Lung (tissue), 12 donors: ENCODE measurements around the gene CEACAM1. TPM values are rescaled to one million over a fixed set of nuclear protein-coding genes. Genes with fewer than 3 reads are reported as not detected.

Source experiments
- ATAC-seq: fragments of 200-7000 bp; cut with Tn5 transposase; one replicate; pipeline ENCODE4 v1.9.1; 2020; ENCODE audit warnings: moderate number of reproducible peaks; ENCODE audit not compliant: insufficient read depth, low FRiP score
- DNase-seq, 3 donors: peaks; one replicate each; pipeline ENCODE4 v3.0.0-alpha.2; 2013 to 2017
- H3K27ac ChIP-seq, 2 donors: one replicate each; pipeline ENCODE4 v1.5.1; 2013; ENCODE audit warnings: mild to moderate bottlenecking in 2 of 2, moderate library complexity in 2 of 2, control low read depth in 1 of 2, inconsistent platforms in 1 of 2, low read depth in 1 of 2, low read length in 1 of 2
- H3K27me3 ChIP-seq, 3 donors: one replicate each; pipeline ENCODE4 v1.5.1; 2013; ENCODE audit warnings: low read length in 2 of 3; ENCODE audit not compliant: control insufficient read depth in 3 of 3, insufficient read depth in 3 of 3
- H3K36me3 ChIP-seq, 4 donors: one replicate each; pipeline ENCODE4 v1.5.1; 2013; ENCODE audit warnings: low read length in 4 of 4, mild to moderate bottlenecking in 1 of 4, moderate library complexity in 1 of 4; ENCODE audit not compliant: control insufficient read depth in 4 of 4, insufficient read depth in 4 of 4
- H3K4me1 ChIP-seq, 5 donors: one replicate each; pipeline ENCODE4 v1.5.1; 2013; ENCODE audit warnings: low read length in 5 of 5, mild to moderate bottlenecking in 2 of 5, moderate library complexity in 1 of 5; ENCODE audit not compliant: control insufficient read depth in 5 of 5, insufficient read depth in 5 of 5
- H3K4me3 ChIP-seq: one replicate; pipeline ENCODE4 v1.5.1; 2013; ENCODE audit warnings: mild to moderate bottlenecking, control low read depth, moderate library complexity
- H3K9ac ChIP-seq, 2 donors: one replicate each; pipeline ENCODE4 v1.5.1; 2013; ENCODE audit warnings: low read length in 2 of 2, control low read depth in 1 of 2; ENCODE audit not compliant: insufficient read depth in 1 of 2
- H3K9me3 ChIP-seq, 4 donors: one replicate each; pipeline ENCODE4 v1.5.1; 2013; ENCODE audit warnings: low read length in 3 of 4, mild to moderate bottlenecking in 1 of 4, moderate library complexity in 1 of 4; ENCODE audit not compliant: control insufficient read depth in 4 of 4, insufficient read depth in 3 of 4
- WGBS, 2 donors: extraction: QIAGEN DNeasy Blood & Tissue Kit; methylation state at CpG; one replicate each; pipeline ENCODE4 v1.1.7; 2013; 5-methylcytosine and 5-hydroxymethylcytosine counted together
- polyA plus RNA-seq, 2 donors: library from polyadenylated mRNA; stranded (reverse); fragments of 200-250 nt; gene quantifications; one replicate each; pipeline ENCODE4 v1.2.1, GENCODE V29; 2013
- total RNA-seq, 2 donors: library from RNA; depleted of rRNA in 1 of 2; stranded (reverse); fragments of >200 nt in 1 of 2; gene quantifications; one replicate each; pipeline ENCODE4 v1.2.1, GENCODE V29; 2014 to 2021
- TF ChIP-seq, protein P1 (sequence below): IDR thresholded peaks from 2 replicates; pipeline ENCODE4 v1.5.1; 2012; ENCODE audit warnings: mild to moderate bottlenecking; ENCODE audit errors: control extremely low read depth, extremely low read depth
- donor health status: control.
- donor health status: control.
- donor health status: Bipolar disorder and iron deficiency.
- donor health status: healthy.
- donor health status: DM: yes; HTN: yes; CAD: no.

Gene CEACAM1
- total and polyA plus RNA-seq, 4 donors, result 3.6 to 26.8 (median 10.3) TPM

GRCh38 chr19:42498169-42498757 is 30.0 kb downstream of the CEACAM1 start:
- no peak for DNase-seq
- H3K36me3 ChIP-seq, result no peaks in the 10 kb centered on the region
- TF ChIP-seq, protein P1, sequence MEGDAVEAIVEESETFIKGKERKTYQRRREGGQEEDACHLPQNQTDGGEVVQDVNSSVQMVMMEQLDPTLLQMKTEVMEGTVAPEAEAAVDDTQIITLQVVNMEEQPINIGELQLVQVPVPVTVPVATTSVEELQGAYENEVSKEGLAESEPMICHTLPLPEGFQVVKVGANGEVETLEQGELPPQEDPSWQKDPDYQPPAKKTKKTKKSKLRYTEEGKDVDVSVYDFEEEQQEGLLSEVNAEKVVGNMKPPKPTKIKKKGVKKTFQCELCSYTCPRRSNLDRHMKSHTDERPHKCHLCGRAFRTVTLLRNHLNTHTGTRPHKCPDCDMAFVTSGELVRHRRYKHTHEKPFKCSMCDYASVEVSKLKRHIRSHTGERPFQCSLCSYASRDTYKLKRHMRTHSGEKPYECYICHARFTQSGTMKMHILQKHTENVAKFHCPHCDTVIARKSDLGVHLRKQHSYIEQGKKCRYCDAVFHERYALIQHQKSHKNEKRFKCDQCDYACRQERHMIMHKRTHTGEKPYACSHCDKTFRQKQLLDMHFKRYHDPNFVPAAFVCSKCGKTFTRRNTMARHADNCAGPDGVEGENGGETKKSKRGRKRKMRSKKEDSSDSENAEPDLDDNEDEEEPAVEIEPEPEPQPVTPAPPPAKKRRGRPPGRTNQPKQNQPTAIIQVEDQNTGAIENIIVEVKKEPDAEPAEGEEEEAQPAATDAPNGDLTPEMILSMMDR, result no peak
- H3K27me3 ChIP-seq, result no peaks in the 10 kb centered on the region
- no peaks in the 10 kb centered on the region for H3K9me3 ChIP-seq
- no peak overlapping the region for H3K27ac ChIP-seq
- 54 to 78% methylated on average over 3 of the region's 3 CpGs for WGBS, 2 donors
- ATAC-seq, result no peak
- no peak overlapping the region for H3K9ac ChIP-seq
- peaks cover 0 to 7% (median 0%) of the 10 kb centered on the region in 5 donors for H3K4me1 ChIP-seq
- no peak overlapping the region for H3K4me3 ChIP-seq

DNA sequence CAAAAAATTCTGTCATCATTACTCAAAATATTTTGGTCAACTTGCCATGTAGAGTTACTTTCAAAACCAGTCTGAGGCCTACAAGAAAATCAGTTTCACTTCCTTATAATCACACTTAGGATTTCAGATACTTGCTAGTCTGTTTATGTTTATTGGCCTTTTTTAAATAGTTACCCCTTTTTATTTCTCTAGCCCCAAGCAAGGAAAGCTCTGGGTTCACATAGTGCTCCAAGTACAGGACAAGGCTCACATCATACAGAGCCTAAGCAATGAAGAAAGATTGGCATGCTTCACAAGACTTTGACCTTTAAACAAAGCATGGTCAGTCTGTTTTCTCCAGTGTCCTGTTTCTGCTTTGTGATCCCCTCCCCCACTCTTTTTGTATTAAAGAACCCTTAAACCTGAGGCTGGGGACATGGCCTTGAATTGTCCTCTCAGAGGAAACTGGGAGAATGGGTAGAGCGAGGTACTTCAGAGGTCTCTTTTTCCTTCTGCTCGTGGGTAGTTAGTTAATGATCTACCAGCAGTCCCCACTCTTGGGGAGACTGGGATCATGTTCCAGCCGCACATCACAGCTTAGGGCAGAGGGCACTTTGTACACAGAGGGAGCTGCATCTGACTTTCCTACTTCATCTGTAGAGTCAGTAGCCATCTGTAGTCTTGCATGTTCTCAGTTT is 30.7 kb downstream of the CEACAM1 start:
- Histone ChIP-seq H3K27ac (no peak overlapping the region), H3K9ac (no peak overlapping the region), H3K4me1 (peaks cover 0 to 7% (median 0%) of the 10 kb centered on the region in 5 donors), H3K9me3 (no peaks in the 10 kb centered on the region), H3K4me3 (no peak overlapping the region), H3K27me3 (no peaks in the 10 kb centered on the region), H3K36me3 (no peaks in the 10 kb centered on the region)
- 52 to 89% methylated on average over 3 of the region's 3 CpGs for WGBS, 2 donors
- ATAC-seq (no peak), DNase-seq (peak; percentile 28 to 69 (median 48))
- TF ChIP-seq, protein P1, result no peak

- Histone ChIP-seq H3K36me3 (no peaks in the 10 kb centered on the region), H3K9ac (no peak overlapping the region), H3K9me3 (no peaks in the 10 kb centered on the region), H3K4me1 (peaks cover 0 to 7% (median 0%) of the 10 kb centered on the region in 5 donors), H3K4me3 (no peak overlapping the region), H3K27ac (no peak overlapping the region), H3K27me3 (no peaks in the 10 kb centered on the region)
- DNase-seq (no peak), ATAC-seq (no peak)
- 98 to 100% methylated on average over 2 of the region's 2 CpGs for WGBS, 2 donors
- TF ChIP-seq, protein P1, result no peak
Measured at GRCh38 chr19:42496460-42497133, 31.7 kb downstream of the CEACAM1 start.
